GM12878 (cell line): ENCODE results near the gene CDH4. TPM values are rescaled to one million over a fixed set of nuclear protein-coding genes. Genes with fewer than 3 reads are reported as not detected.

Source experiments
- ATAC-seq: fragments of 200-7000 bp; cut with Tn5 transposase; 3 replicates; pipeline ENCODE4 v1.9.1; 2020; ENCODE audit warnings: mild to moderate bottlenecking, moderate library complexity
- BruUV-seq: library from RNA; stranded (reverse); fragments of 400-500 nt; replicated peaks from 2 replicates; lab custom pipeline; 2021; lab: Mats Ljungman, UMichigan
- CTCF ChIA-PET: fragments of 300-600 bp; sonication (Branson Sonifier 250); formaldehyde crosslinking; extraction: SDS; loops from one replicate; lab custom pipeline; 2021; ENCODE audit warnings: inconsistent platforms; lab: Yijun Ruan, JAX
- POLR2A ChIA-PET: fragments of 350-600 bp; formaldehyde crosslinking; extraction: SDS; loops from one replicate; lab custom pipeline; 2021; ENCODE audit warnings: inconsistent platforms; lab: Charles Lee
- RAD21 ChIA-PET: fragments of 300-600 bp; sonication (Branson Sonifier 250); formaldehyde crosslinking; loops from one replicate; lab custom pipeline; 2023; ENCODE audit warnings: antibody characterized with exemption; ENCODE audit not compliant: unreplicated experiment; lab: Charles Lee
- SMC1A ChIA-PET: fragments of 300-600 bp; sonication (Branson Sonifier 250); formaldehyde crosslinking; loops from one replicate; lab custom pipeline; 2023; ENCODE audit not compliant: unreplicated experiment, uncharacterized antibody; lab: Charles Lee
- DNase-seq: peaks from one replicate; pipeline ENCODE4 v3.0.0-alpha.2; 2011; ENCODE audit warnings: low read depth, low spot score
- FAIRE-seq: peaks from 3 replicates; lab custom pipeline; 2011; peaks lifted over from hg19 to GRCh38; lab: Jason Lieb, UNC
- H2AFZ ChIP-seq: 2 replicates; pipeline ENCODE4 v1.6.0; 2011; ENCODE audit warnings: low read depth, low read length, control low read depth; ENCODE audit not compliant: control insufficient read depth
- H3K27ac ChIP-seq: 2 replicates; pipeline ENCODE4 v1.5.1; 2011; ENCODE audit warnings: control low read depth; ENCODE audit not compliant: control insufficient read depth, insufficient read depth
- H3K27me3 ChIP-seq, 2 experiments: replicated peaks in 1 of 2; 2 replicates each; pipeline versions ENCODE4 v1.6.0 to v1.6.1; 2011; ENCODE audit warnings: low read length in 1 of 2; ENCODE audit not compliant: control insufficient read depth in 2 of 2, insufficient read depth in 2 of 2
- H3K36me3 ChIP-seq, 2 experiments: 2 replicates each; pipeline ENCODE4 v1.5.1; 2011; ENCODE audit warnings: low read length in 1 of 2; ENCODE audit not compliant: control insufficient read depth in 2 of 2, insufficient read depth in 2 of 2
- H3K4me1 ChIP-seq: 2 replicates; pipeline ENCODE4 v1.6.1; 2011; ENCODE audit warnings: mild to moderate bottlenecking, low read length, moderate library complexity, mixed read lengths; ENCODE audit not compliant: control insufficient read depth, insufficient read depth
- H3K4me2 ChIP-seq: 2 replicates; pipeline ENCODE4 v1.6.0; 2011; ENCODE audit warnings: control low read depth; ENCODE audit not compliant: control insufficient read depth, insufficient read depth
- H3K4me3 ChIP-seq: fragments of 200-600 bp; sonication (generic); 2 replicates; pipeline ENCODE4 v1.5.1; 2016
- H3K79me2 ChIP-seq: 2 replicates; pipeline ENCODE4 v1.6.0; 2011; ENCODE audit warnings: low read length; ENCODE audit not compliant: control insufficient read depth, insufficient read depth
- H3K9ac ChIP-seq: 2 replicates; pipeline ENCODE4 v1.8.0; 2011; ENCODE audit warnings: low read length, control low read depth, mixed read lengths; ENCODE audit not compliant: control insufficient read depth, insufficient read depth
- H3K9me3 ChIP-seq: replicated peaks from 3 replicates; pipeline ENCODE4 v1.5.1; 2011; ENCODE audit warnings: mild to moderate bottlenecking, low read length; ENCODE audit not compliant: control insufficient read depth, insufficient read depth
- H4K20me1 ChIP-seq: 2 replicates; pipeline ENCODE4 v1.6.0; 2011; ENCODE audit not compliant: control insufficient read depth, insufficient read depth
- KAT2A ChIP-seq: conservative IDR thresholded peaks from 2 replicates; pipeline ENCODE4 v1.6.1; 2011; ENCODE audit warnings: low read depth, low read length; ENCODE audit not compliant: control insufficient read depth
- TAF1 ChIP-seq: IDR thresholded peaks from 2 replicates; pipeline ENCODE4 v1.6.1; 2011; ENCODE audit warnings: mild to moderate bottlenecking, low read depth, low read length, borderline replicate concordance
- WGBS: methylation state at CpG from one replicate; pipeline ENCODE4 v1.1.6; 2016; ENCODE audit warnings: low lambda C conversion rate; ENCODE audit not compliant: insufficient replicate concordance, insufficient coverage; ENCODE audit errors: missing lambda C conversion rate; 5-methylcytosine and 5-hydroxymethylcytosine counted together
- in situ Hi-C: fragments of 300-500 bp; cut with MboI; formaldehyde crosslinking; loops from 9 replicates; pipeline ENCODE4 v1.14.3; 2018; ENCODE audit warnings: mixed read lengths
- intact Hi-C: fragments of 100-400 bp; cut with micrococcal nuclease; formaldehyde crosslinking; loops from one replicate; pipeline ENCODE4 v1.14.2; 2022; ENCODE audit not compliant: unreplicated experiment
- polyA plus RNA-seq, 11 experiments: library from polyadenylated mRNA; depleted of rRNA in 4 of 11; unstranded in 6 of 11; stranded (reverse) in 5 of 11; fragments of >200 nt; fragmentation: Nextera tagmentation in 4 of 11; fragmentation: Illumina TruSeq in 1 of 11; extraction: Ambion mirVana in 4 of 11; extraction: Trizol in 1 of 11; gene quantifications; 1 replicate in 1 of 11; 2 replicates in 10 of 11; pipeline versions ENCODE4 v1.2.1 to v1.2.3, GENCODE V29; 2011 to 2016; ENCODE audit warnings: inconsistent platforms in 2 of 11, missing spikeins in 2 of 11, low read depth in 1 of 11
- total RNA-seq, 4 experiments: library from RNA; depleted of rRNA in 3 of 4; stranded (reverse); fragments of >200 nt in 3 of 4; fragmentation: Illumina TruSeq in 1 of 4; extraction: Trizol in 1 of 4; gene quantifications; 2 replicates each; pipeline versions ENCODE4 v1.2.1 to v1.2.3, GENCODE V29; 2013 to 2021

The CDH4 gene
- total and polyA plus RNA-seq, 10 of the 15 experiments (the other 5 are each of a cell fraction or from before 2014, with no cell fraction given): not detected

- no peak for TF ChIP-seq TAF1
- ChIA-PET RAD21 (no interaction called here), POLR2A (no interaction called here), SMC1A (no interaction called here), CTCF (no interaction called here)
- no peak for DNase-seq
- Histone ChIP-seq H3K4me2 (no peak overlapping the region), H3K9ac (no peak overlapping the region), H3K27ac (no peak overlapping the region), H3K79me2 (no peaks in the 10 kb centered on the region), H3K36me3 (no peaks in the 10 kb centered on the region), H3K27me3 (no peaks in the 10 kb centered on the region; a peak in 1 of 4 replicates), H4K20me1 (no peaks in the 10 kb centered on the region), H3K4me1 (no peaks in the 10 kb centered on the region), H3K9me3 (no peaks in the 10 kb centered on the region; the same call in 2 of the 3 replicates), H2AFZ (no peak overlapping the region), H3K4me3 (no peak overlapping the region)
- BruUV-seq: no TSS peak
- no peak for ATAC-seq
- WGBS: 26% methylated on average over 14 of the region's 14 CpGs
- intact Hi-C loops: no loop called here
- FAIRE-seq: no peak
- in situ Hi-C loops: no loop called here
Observed at GRCh38 chr20:61538183-61538942, 286.3 kb downstream of the CDH4 start.

- ChIA-PET POLR2A (no interaction called here), RAD21 (no interaction called here), CTCF (no interaction called here), SMC1A (no interaction called here)
- no peak for DNase-seq
- intact Hi-C loops (no loop called here), in situ Hi-C loops (no loop called here)
- no peaks in the 10 kb centered on the region for H3K36me3 ChIP-seq
- no peaks in the 10 kb centered on the region; a peak in 1 of 4 replicates for H3K27me3 ChIP-seq
- H3K9me3 ChIP-seq: no peaks in the 10 kb centered on the region; the same call in 2 of the 3 replicates
- H3K4me3 ChIP-seq: no peak overlapping the region
- no peak for TF ChIP-seq KAT2A
- H2AFZ ChIP-seq: no peak overlapping the region
- BruUV-seq: no TSS peak
- 53% methylated on average over 8 of the region's 8 CpGs for WGBS
- no peak overlapping the region for H3K9ac ChIP-seq
- no peaks in the 10 kb centered on the region for H4K20me1 ChIP-seq
- no peak for FAIRE-seq
- H3K4me1 ChIP-seq: no peaks in the 10 kb centered on the region
- H3K4me2 ChIP-seq: no peak overlapping the region
- no peaks in the 10 kb centered on the region for H3K79me2 ChIP-seq
- no peak for ATAC-seq
- no peak overlapping the region for H3K27ac ChIP-seq
Observed at GRCh38 chr20:61538943-61539265, 286.8 kb downstream of the CDH4 start.
